Keratinocyte (primary cell): Measurements from ENCODE around the gene QTRT2.

ENCODE experiments used
- EZH2 ChIP-seq: IDR thresholded peaks from one replicate; pipeline ENCODE4 v1.6.1; 2012; ENCODE audit warnings: inconsistent platforms, mild to moderate bottlenecking, low read length, moderate library complexity
- TF ChIP-seq, protein P1 (sequence below), 3 experiments: IDR thresholded peaks in 1 of 3; conservative IDR thresholded peaks in 1 of 3; optimal IDR thresholded peaks in 1 of 3; 2 replicates in 2 of 3; 3 replicates in 1 of 3; pipeline versions ENCODE3 to v1.5.1; 2011; ENCODE audit warnings: low read length in 3 of 3, mild to moderate bottlenecking in 3 of 3, moderate library complexity in 2 of 3, control low read depth in 1 of 3, inconsistent platforms in 1 of 3; ENCODE audit not compliant: insufficient read depth in 2 of 3; ENCODE audit errors: extremely low read depth in 1 of 3

DNA sequence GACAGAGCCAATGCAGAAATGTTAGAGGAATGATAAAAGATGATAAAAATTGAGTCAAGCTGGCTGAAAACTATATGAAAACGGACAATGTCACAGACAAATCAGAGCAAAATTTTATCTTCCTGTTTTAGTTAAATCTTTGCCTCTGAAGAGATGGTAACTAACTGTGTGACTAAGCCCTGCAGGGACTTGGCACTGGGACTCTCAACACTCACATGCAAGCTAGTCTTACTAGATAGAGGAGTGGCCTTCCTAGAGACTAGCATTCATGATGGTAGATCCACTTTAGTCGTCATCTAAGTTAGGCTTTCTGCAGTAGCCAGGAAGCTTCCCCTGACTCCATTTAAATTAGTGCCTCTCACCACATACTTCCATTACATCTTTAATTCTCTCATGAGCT, 4.3 kb upstream of the QTRT2 start:
- TF ChIP-seq, protein P1, sequence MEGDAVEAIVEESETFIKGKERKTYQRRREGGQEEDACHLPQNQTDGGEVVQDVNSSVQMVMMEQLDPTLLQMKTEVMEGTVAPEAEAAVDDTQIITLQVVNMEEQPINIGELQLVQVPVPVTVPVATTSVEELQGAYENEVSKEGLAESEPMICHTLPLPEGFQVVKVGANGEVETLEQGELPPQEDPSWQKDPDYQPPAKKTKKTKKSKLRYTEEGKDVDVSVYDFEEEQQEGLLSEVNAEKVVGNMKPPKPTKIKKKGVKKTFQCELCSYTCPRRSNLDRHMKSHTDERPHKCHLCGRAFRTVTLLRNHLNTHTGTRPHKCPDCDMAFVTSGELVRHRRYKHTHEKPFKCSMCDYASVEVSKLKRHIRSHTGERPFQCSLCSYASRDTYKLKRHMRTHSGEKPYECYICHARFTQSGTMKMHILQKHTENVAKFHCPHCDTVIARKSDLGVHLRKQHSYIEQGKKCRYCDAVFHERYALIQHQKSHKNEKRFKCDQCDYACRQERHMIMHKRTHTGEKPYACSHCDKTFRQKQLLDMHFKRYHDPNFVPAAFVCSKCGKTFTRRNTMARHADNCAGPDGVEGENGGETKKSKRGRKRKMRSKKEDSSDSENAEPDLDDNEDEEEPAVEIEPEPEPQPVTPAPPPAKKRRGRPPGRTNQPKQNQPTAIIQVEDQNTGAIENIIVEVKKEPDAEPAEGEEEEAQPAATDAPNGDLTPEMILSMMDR (optimal IDR thresholded peaks at IDR 0.05 in 1 of 3, IDR thresholded peaks at IDR 0.05 in 1 of 3, conservative IDR thresholded peaks at IDR 0.05 in 1 of 3; ENCODE audit: extremely low read depth in 1 of 3, insufficient read depth in 2 of 3, low read length in 3 of 3): no peak
- TF ChIP-seq EZH2: no peak
